T1000 (cell line): ENCODE data around the gene MDGA2.
"Not testable (repeated sequence)": the region's sequence is repeated elsewhere in the genome, so short reads cannot be mapped to it uniquely, and the experiment has no call there.

Experiments
- DNase-seq: peaks from one replicate; lab custom pipeline; 2025; ENCODE audit warnings: mixed read lengths; lab: John Stamatoyannopoulos, UW

Gene MDGA2

GRCh38 chr14:47328376-47328775, 347.0 kb downstream of the MDGA2 start:
- no peak for DNase-seq

GRCh38 chr14:47327336-47327735, 348.1 kb downstream of the MDGA2 start:
- DNase-seq: no peak

GRCh38 chr14:47322751-47323150, 352.7 kb downstream of the MDGA2 start:
- no peak for DNase-seq

- DNase-seq: no peak
Measured at GRCh38 chr14:47302121-47302520, 373.3 kb downstream of the MDGA2 start.

- DNase-seq: no peak
Measured at GRCh38 chr14:47300796-47301195, 374.6 kb downstream of the MDGA2 start.

GRCh38 chr14:47297374-47297773, 378.0 kb downstream of the MDGA2 start:
- DNase-seq: no peak

GRCh38 chr14:47284283-47284682, 391.1 kb downstream of the MDGA2 start:
- no peak for DNase-seq

- DNase-seq: not testable (repeated sequence)
Measured at GRCh38 chr14:47281761-47282160, 393.6 kb downstream of the MDGA2 start.

GRCh38 chr14:47278233-47278842, 397.1 kb downstream of the MDGA2 start:
- no peak for DNase-seq

GRCh38 chr14:47277703-47278102, 397.7 kb downstream of the MDGA2 start:
- DNase-seq: no peak

- DNase-seq: no peak
Measured at GRCh38 chr14:47276931-47277330, 398.5 kb downstream of the MDGA2 start.

GRCh38 chr14:47273939-47274338, 401.5 kb downstream of the MDGA2 start:
- no peak for DNase-seq

GRCh38 chr14:47270715-47271114, 404.7 kb downstream of the MDGA2 start:
- no peak for DNase-seq

GRCh38 chr14:47269756-47270492, 405.5 kb downstream of the MDGA2 start:
- DNase-seq: no peak

- DNase-seq: no peak
Measured at GRCh38 chr14:47264842-47265241, 410.6 kb downstream of the MDGA2 start.

- DNase-seq: no peak
Measured at GRCh38 chr14:47262801-47263200, 412.6 kb downstream of the MDGA2 start.

GRCh38 chr14:47261350-47261749, 414.1 kb downstream of the MDGA2 start:
- no peak for DNase-seq

GRCh38 chr14:47259796-47260195, 415.6 kb downstream of the MDGA2 start:
- DNase-seq: no peak

GRCh38 chr14:47257013-47257412, 418.4 kb downstream of the MDGA2 start:
- DNase-seq: no peak

GRCh38 chr14:47252802-47253201, 422.6 kb downstream of the MDGA2 start:
- no peak for DNase-seq

- DNase-seq: no peak
Measured at GRCh38 chr14:47246367-47246766, 429.0 kb downstream of the MDGA2 start.

- not testable (repeated sequence) for DNase-seq
Measured at GRCh38 chr14:47242579-47242978, 432.8 kb downstream of the MDGA2 start.

- DNase-seq: no peak
Measured at GRCh38 chr14:47240748-47241437, 434.5 kb downstream of the MDGA2 start.
